HAP-1 (cell line): ENCODE data around the gene ST6GALNAC1.

Experiments used
- DNase-seq, 2 experiments: peaks; one replicate each; pipeline ENCODE4 v3.0.0-alpha.2; 2016 to 2020; ENCODE audit warnings: low spot score in 2 of 2
- H3K27me3 ChIP-seq: fragments of 250-450 bp; sonication (Bioruptor Pico); 2 replicates; pipeline ENCODE4 v1.5.1; 2020; ENCODE audit warnings: low read depth, mild to moderate bottlenecking, moderate library complexity
- H3K36me3 ChIP-seq: fragments of 250-450 bp; sonication (Bioruptor Pico); replicated peaks from 2 replicates; pipeline ENCODE4 v1.5.1; 2020; ENCODE audit warnings: mild to moderate bottlenecking
- H3K4me1 ChIP-seq: fragments of 250-450 bp; sonication (Bioruptor Pico); 2 replicates; pipeline ENCODE4 v1.5.1; 2020; ENCODE audit warnings: mild to moderate bottlenecking
- H3K4me3 ChIP-seq: fragments of 250-450 bp; sonication (Bioruptor Pico); 2 replicates; pipeline ENCODE4 v1.5.1; 2020; ENCODE audit warnings: mild to moderate bottlenecking, moderate library complexity
- H3K9me3 ChIP-seq: fragments of 250-450 bp; sonication (Bioruptor Pico); 2 replicates; pipeline ENCODE4 v1.5.1; 2020; ENCODE audit warnings: mild to moderate bottlenecking, moderate library complexity
- in situ Hi-C: fragments of 300-500 bp; cut with MboI; formaldehyde crosslinking; loops from 3 replicates; pipeline ENCODE4 v1.14.3; 2020; ENCODE audit warnings: low sequenced_read_pairs, inconsistent platforms, mixed read lengths

The ST6GALNAC1 gene

GRCh38 chr17:76582660-76583059, 60.9 kb downstream of the ST6GALNAC1 start:
- Histone ChIP-seq H3K36me3 (no peaks in the 10 kb centered on the region), H3K4me3 (no peak overlapping the region), H3K9me3 (no peaks in the 10 kb centered on the region), H3K4me1 (0 out of 2 replicates have a peak, but pooled peaks cover 4% of the 10 kb centered on the region), H3K27me3 (peaks cover 2% of the 10 kb centered on the region; the same call in 1 of the 2 replicates)
- DNase-seq: no peak
- in situ Hi-C loops: no loop called here

- in situ Hi-C loops: no loop called here
- H3K4me1 ChIP-seq: 0 out of 2 replicates have a peak, but pooled peaks cover 4% of the 10 kb centered on the region
- no peaks in the 10 kb centered on the region for H3K9me3 ChIP-seq
- DNase-seq: no peak
- no peaks in the 10 kb centered on the region for H3K36me3 ChIP-seq
- H3K4me3 ChIP-seq: no peak overlapping the region
- H3K27me3 ChIP-seq: peaks cover 2% of the 10 kb centered on the region; the same call in 1 of the 2 replicates
Measured at GRCh38 chr17:76581515-76581914, 62.0 kb downstream of the ST6GALNAC1 start.

- Histone ChIP-seq H3K9me3 (no peaks in the 10 kb centered on the region), H3K27me3 (no peaks in the 10 kb centered on the region), H3K4me1 (no peaks in the 10 kb centered on the region), H3K4me3 (no peak overlapping the region), H3K36me3 (no peaks in the 10 kb centered on the region)
- in situ Hi-C loops: no loop called here
- DNase-seq: no peak
Measured at GRCh38 chr17:76579281-76579680, 64.3 kb downstream of the ST6GALNAC1 start.

GRCh38 chr17:76578376-76578775, 65.2 kb downstream of the ST6GALNAC1 start:
- DNase-seq: no peak
- no peak overlapping the region for H3K4me3 ChIP-seq
- no peaks in the 10 kb centered on the region for H3K27me3 ChIP-seq
- no peaks in the 10 kb centered on the region for H3K4me1 ChIP-seq
- in situ Hi-C loops: no loop called here
- H3K9me3 ChIP-seq: no peaks in the 10 kb centered on the region
- H3K36me3 ChIP-seq: no peaks in the 10 kb centered on the region

GRCh38 chr17:76577876-76578275, 65.7 kb downstream of the ST6GALNAC1 start:
- no peak overlapping the region for H3K4me3 ChIP-seq
- no peaks in the 10 kb centered on the region for H3K36me3 ChIP-seq
- H3K4me1 ChIP-seq: no peaks in the 10 kb centered on the region
- H3K27me3 ChIP-seq: no peaks in the 10 kb centered on the region
- in situ Hi-C loops: no loop called here
- DNase-seq: no peak
- H3K9me3 ChIP-seq: no peaks in the 10 kb centered on the region

- DNase-seq: no peak
- Histone ChIP-seq H3K9me3 (no peaks in the 10 kb centered on the region), H3K4me1 (no peaks in the 10 kb centered on the region), H3K27me3 (no peaks in the 10 kb centered on the region), H3K36me3 (no peaks in the 10 kb centered on the region), H3K4me3 (no peak overlapping the region)
- in situ Hi-C loops: no loop called here
Measured at GRCh38 chr17:76576189-76576588, 67.4 kb downstream of the ST6GALNAC1 start.

- DNase-seq: no peak
- no peaks in the 10 kb centered on the region for H3K27me3 ChIP-seq
- in situ Hi-C loops: no loop called here
- H3K36me3 ChIP-seq: no peaks in the 10 kb centered on the region
- H3K9me3 ChIP-seq: no peaks in the 10 kb centered on the region
- no peak overlapping the region for H3K4me3 ChIP-seq
- H3K4me1 ChIP-seq: no peaks in the 10 kb centered on the region
Measured at GRCh38 chr17:76575570-76575969, 68.0 kb downstream of the ST6GALNAC1 start.
